Nephron progenitor cell (in vitro differentiated cells): Measurements from ENCODE around the gene RPRD1B.

Experiments used
- DNase-seq: peaks from one replicate; pipeline ENCODE4 v3.0.0; 2021
- H3K27ac Mint-ChIP-seq: 2 replicates; pipeline ENCODE4 v1.8.0; 2021; ENCODE audit warnings: mild to moderate bottlenecking, moderate library complexity, mixed read lengths
- H3K27me3 Mint-ChIP-seq: 2 replicates; pipeline ENCODE4 v1.8.0; 2021; ENCODE audit warnings: mild to moderate bottlenecking, low read depth, mixed read lengths; ENCODE audit not compliant: poor library complexity
- H3K36me3 Mint-ChIP-seq: 2 replicates; pipeline ENCODE4 v1.8.0; 2021; ENCODE audit warnings: low read depth, mixed read lengths
- H3K4me1 Mint-ChIP-seq: 2 replicates; pipeline ENCODE4 v1.8.0; 2021; ENCODE audit warnings: mixed read lengths
- H3K4me3 Mint-ChIP-seq: 2 replicates; pipeline ENCODE4 v1.8.0; 2021; ENCODE audit warnings: mild to moderate bottlenecking, moderate library complexity, mixed read lengths
- H3K9me3 Mint-ChIP-seq: 2 replicates; pipeline ENCODE4 v1.8.0; 2021; ENCODE audit warnings: mild to moderate bottlenecking, moderate library complexity, mixed read lengths
- CTCF ChIP-seq: fragments of 200-600 bp; sonication (generic); IDR thresholded peaks from 2 replicates; pipeline ENCODE4 v1.5.0; 2021; ENCODE audit warnings: antibody characterized with exemption

Gene RPRD1B

GRCh38 chr20:38059832-38060231 lies 26.3 kb downstream of the RPRD1B start:
- no peak overlapping the region for H3K4me3 Mint-ChIP-seq
- no peaks in the 10 kb centered on the region for H3K4me1 Mint-ChIP-seq
- DNase-seq: no peak
- no peak for TF ChIP-seq CTCF
- H3K27ac Mint-ChIP-seq: no peak overlapping the region
- H3K36me3 Mint-ChIP-seq: peaks cover 4% of the 10 kb centered on the region
- H3K27me3 Mint-ChIP-seq: no peaks in the 10 kb centered on the region
- H3K9me3 Mint-ChIP-seq: no peaks in the 10 kb centered on the region

GRCh38 chr20:38060536-38060935 lies 27.0 kb downstream of the RPRD1B start:
- TF ChIP-seq CTCF: no peak
- H3K36me3 Mint-ChIP-seq: peaks cover 4% of the 10 kb centered on the region
- H3K4me3 Mint-ChIP-seq: no peak overlapping the region
- H3K27me3 Mint-ChIP-seq: no peaks in the 10 kb centered on the region
- no peak overlapping the region for H3K27ac Mint-ChIP-seq
- DNase-seq: no peak
- no peaks in the 10 kb centered on the region for H3K4me1 Mint-ChIP-seq
- H3K9me3 Mint-ChIP-seq: no peaks in the 10 kb centered on the region

GRCh38 chr20:38061109-38061508 lies 27.6 kb downstream of the RPRD1B start:
- Mint-ChIP-seq H3K4me3 (no peak overlapping the region), H3K4me1 (no peaks in the 10 kb centered on the region), H3K36me3 (peaks cover 4% of the 10 kb centered on the region), H3K9me3 (no peaks in the 10 kb centered on the region), H3K27ac (no peak overlapping the region), H3K27me3 (no peaks in the 10 kb centered on the region)
- no peak for TF ChIP-seq CTCF
- no peak for DNase-seq

- no peak for DNase-seq
- no peaks in the 10 kb centered on the region for H3K27me3 Mint-ChIP-seq
- H3K27ac Mint-ChIP-seq: no peak overlapping the region
- TF ChIP-seq CTCF: no peak
- H3K36me3 Mint-ChIP-seq: no peaks in the 10 kb centered on the region
- no peaks in the 10 kb centered on the region for H3K9me3 Mint-ChIP-seq
- H3K4me1 Mint-ChIP-seq: no peaks in the 10 kb centered on the region
- H3K4me3 Mint-ChIP-seq: no peak overlapping the region
Observed at GRCh38 chr20:38062890-38063289, 29.3 kb downstream of the RPRD1B start.

GRCh38 chr20:38063911-38064530 lies 30.5 kb downstream of the RPRD1B start:
- Mint-ChIP-seq H3K4me3 (no peak overlapping the region), H3K36me3 (peaks cover 7% of the 10 kb centered on the region), H3K27me3 (no peaks in the 10 kb centered on the region), H3K4me1 (no peaks in the 10 kb centered on the region), H3K27ac (no peak overlapping the region), H3K9me3 (no peaks in the 10 kb centered on the region)
- DNase-seq: no peak
- no peak for TF ChIP-seq CTCF

- H3K9me3 Mint-ChIP-seq: peaks cover 4% of the 10 kb centered on the region
- H3K27ac Mint-ChIP-seq: no peak overlapping the region
- DNase-seq: no peak
- H3K4me1 Mint-ChIP-seq: no peaks in the 10 kb centered on the region
- H3K4me3 Mint-ChIP-seq: no peak overlapping the region
- H3K36me3 Mint-ChIP-seq: peaks cover 25% of the 10 kb centered on the region
- TF ChIP-seq CTCF: no peak
- H3K27me3 Mint-ChIP-seq: no peaks in the 10 kb centered on the region
Observed at GRCh38 chr20:38065764-38066375, 32.3 kb downstream of the RPRD1B start.
